GM12875 (cell line): ENCODE results near the gene FBXL7.

Source experiments
- H3K4me3 ChIP-seq: one replicate; pipeline ENCODE4 v1.5.1; 2011; ENCODE audit warnings: low read depth, low read length, control low read depth
- TF ChIP-seq, protein P1 (sequence below): IDR thresholded peaks from 2 replicates; pipeline ENCODE4 v1.5.1; 2011; ENCODE audit warnings: low read depth, mild to moderate bottlenecking, control low read depth, inconsistent platforms, low read length, moderate library complexity, borderline replicate concordance; ENCODE audit not compliant: insufficient read depth

FBXL7 gene

DNA sequence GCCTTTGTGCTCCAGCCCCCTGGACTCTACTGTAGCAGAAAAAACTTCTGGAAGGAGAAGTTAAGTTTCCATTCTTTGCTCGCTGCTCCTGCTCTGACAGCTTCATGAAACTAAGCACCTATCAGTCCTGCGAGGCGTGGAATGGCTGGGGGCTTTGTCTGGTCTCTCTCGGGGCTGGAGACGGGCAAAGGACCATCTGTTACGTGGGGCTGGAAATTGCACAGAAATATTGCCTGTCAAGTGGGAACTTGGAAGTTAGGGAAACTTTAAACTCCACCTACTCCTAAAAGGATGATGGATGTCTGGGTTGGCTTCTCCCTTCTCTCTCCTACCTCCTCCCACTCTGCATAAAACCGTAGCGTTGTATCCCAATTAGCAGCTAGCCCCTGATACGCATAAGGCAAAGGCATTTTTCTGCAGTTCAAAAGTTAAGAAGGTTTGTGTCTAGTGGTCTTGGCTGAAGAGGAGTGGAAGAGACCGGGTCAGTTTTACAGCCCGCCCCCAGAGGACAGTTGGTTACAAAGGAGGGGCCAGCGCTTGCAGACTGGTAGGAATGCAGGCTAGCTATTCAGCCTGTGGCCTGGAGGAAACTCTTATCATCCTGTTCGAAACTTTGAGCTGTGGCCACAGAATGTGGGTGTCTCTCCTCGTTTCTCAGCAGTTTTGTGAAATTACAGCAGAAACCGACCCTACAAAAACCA, 1.3 kb downstream of the FBXL7 start:
- TF ChIP-seq, protein P1, sequence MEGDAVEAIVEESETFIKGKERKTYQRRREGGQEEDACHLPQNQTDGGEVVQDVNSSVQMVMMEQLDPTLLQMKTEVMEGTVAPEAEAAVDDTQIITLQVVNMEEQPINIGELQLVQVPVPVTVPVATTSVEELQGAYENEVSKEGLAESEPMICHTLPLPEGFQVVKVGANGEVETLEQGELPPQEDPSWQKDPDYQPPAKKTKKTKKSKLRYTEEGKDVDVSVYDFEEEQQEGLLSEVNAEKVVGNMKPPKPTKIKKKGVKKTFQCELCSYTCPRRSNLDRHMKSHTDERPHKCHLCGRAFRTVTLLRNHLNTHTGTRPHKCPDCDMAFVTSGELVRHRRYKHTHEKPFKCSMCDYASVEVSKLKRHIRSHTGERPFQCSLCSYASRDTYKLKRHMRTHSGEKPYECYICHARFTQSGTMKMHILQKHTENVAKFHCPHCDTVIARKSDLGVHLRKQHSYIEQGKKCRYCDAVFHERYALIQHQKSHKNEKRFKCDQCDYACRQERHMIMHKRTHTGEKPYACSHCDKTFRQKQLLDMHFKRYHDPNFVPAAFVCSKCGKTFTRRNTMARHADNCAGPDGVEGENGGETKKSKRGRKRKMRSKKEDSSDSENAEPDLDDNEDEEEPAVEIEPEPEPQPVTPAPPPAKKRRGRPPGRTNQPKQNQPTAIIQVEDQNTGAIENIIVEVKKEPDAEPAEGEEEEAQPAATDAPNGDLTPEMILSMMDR, result no peak

DNA sequence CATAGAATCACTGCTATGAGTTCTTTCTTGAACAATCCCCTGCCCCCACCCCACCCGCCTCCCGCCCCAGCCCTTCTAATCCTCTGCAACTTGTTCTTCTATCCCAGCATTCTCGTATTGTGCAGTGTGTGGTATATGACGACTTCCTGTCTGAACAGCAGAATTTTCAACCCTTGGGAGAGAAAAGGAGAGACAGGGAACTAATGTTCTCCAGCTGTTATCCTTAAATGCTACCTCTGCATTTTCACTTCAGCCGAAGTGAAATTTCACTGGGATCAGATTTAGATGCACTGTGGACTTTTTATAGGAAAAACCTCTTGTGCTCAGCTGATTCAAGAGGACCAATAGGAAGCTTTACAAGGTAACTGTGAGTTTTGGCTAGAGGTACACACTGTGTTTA, 2.2 kb downstream of the FBXL7 start:
- H3K4me3 ChIP-seq, result no peak overlapping the region
- TF ChIP-seq, protein P1, result no peak

More for the DNA sequence above, 1.3 kb downstream of the FBXL7 start:
- H3K4me3 ChIP-seq, result no peak overlapping the region

DNA sequence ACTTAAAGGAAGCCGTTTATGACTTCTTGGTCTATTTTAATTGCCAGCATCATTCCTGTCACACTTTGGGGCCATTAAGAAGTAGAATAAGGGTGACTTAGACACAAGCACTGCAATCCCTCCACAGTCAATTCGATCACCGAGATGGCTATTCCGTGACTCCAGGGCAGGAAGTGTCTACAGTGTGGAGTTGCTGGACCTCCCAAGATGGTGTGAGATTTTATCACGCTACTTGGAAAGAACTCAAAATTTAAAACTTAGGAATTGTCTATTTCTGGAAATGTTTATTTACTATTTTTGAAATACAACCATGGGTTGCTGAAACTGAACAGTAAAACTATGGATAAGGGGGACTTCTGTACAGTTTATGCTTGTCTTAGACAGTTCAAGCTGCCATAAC, 6.2 kb downstream of the FBXL7 start:
- H3K4me3 ChIP-seq, result no peak overlapping the region
- TF ChIP-seq, protein P1, result no peak

DNA sequence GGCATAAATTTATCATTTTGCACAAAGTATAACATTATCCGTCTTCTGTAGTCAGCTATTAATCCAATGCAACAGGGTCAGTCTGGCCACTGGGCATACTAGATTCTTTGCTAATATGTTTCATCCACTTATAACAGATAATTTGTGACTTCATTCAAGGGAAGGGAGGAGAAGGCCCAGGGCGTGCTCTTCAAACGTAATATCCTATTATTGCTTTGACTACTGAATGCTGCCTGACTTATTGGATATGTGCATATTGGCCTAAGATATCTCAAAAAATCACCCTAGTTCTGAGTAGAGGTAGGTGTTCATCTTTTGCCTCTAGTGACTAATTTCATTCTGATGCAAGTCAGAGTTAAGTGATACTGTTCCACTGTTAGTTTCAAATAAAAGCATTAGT, 6.9 kb downstream of the FBXL7 start:
- no peak overlapping the region for H3K4me3 ChIP-seq
- TF ChIP-seq, protein P1, result no peak

DNA sequence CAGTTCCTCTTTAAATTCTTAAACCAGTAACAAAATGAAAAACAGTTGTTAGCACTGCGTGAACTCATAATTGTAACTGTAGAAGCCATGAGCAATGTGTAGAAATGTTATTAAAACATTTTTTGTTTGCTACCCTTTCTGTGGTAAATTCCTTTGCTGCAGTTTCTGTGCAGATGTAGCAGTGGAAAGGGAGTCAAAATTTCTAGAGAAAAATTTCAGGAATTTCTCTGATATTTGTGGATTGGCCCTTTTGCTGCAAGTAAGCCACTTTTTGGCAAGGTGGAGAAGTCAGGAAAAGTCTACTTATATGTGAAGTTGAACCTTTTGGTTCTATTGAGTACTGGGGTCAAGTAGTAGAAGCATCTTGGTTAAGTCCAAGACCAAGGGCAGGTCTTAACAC, 10.1 kb downstream of the FBXL7 start:
- TF ChIP-seq, protein P1, result no peak
- no peak overlapping the region for H3K4me3 ChIP-seq

DNA sequence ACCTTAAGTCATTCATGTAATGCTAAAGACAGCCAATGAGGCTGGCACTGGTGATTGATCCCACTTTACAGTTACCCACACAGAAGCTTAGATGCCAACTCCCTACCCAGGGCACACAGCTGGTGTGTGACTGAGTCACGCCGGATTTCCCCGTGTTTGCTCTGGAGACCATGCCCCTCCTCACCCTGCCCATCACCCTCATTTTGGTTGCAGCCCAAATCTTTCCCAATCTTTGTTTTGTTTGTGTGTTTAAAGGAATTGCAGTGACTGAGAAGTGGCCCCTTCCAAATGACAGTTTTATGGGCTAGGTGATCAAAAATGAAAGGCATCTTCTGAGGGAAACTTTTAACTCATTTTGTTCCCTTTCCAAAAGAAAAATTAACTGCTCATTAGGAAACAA, 10.9 kb downstream of the FBXL7 start:
- TF ChIP-seq, protein P1, result no peak
- H3K4me3 ChIP-seq, result no peak overlapping the region

DNA sequence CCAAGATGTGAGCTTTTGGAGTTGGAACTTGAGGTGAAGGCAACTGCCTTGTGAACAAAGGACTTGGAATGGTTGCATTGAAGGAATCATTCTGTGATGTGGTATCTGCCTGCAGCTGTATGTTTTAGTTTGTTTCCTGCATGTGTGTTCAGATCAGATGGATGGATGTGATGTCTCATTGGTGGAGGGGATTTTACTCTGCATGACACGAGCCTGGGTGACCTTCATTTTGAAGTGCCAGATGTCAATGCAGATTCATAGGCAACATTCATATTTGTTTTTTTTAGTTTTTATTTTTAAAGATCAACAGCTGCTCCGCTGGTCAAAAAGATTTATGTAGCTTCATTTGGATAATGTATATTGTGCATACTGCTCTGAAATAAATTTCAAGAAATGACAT, 13.5 kb downstream of the FBXL7 start:
- TF ChIP-seq, protein P1, result no peak
- no peak overlapping the region for H3K4me3 ChIP-seq
